ENCODE measurements around the gene CDC25B.
A peak's percentile ranks its signal among the peaks of the same experiment; 100 is the strongest.
"Not testable (repeated sequence)": the region's sequence is repeated elsewhere in the genome, so short reads cannot be mapped to it uniquely, and the experiment has no call there.

CDC25B gene

GRCh38 chr20:3785240-3786125 is 10.6 kb upstream of the CDC25B start:
- no peak for DNase-seq (ENCODE audit: low read depth in 2 of 2)

GRCh38 chr20:3786126-3786484 is 10.0 kb upstream of the CDC25B start:
- no peak for DNase-seq (ENCODE audit: low read depth in 2 of 2)

GRCh38 chr20:3786665-3787323 is 9.3 kb upstream of the CDC25B start, which contains the start of gene CENPB:
CENPB (minus strand) TSS chr20:3786740; CDS start chr20:3786483, 257 bp downstream.
- DNase-seq (ENCODE audit: low read depth in 2 of 2) = peak; percentile 66 to 81

GRCh38 chr20:3787324-3788014 is 8.6 kb upstream of the CDC25B start:
- DNase-seq (ENCODE audit: low read depth in 2 of 2) = no peak

- DNase-seq (ENCODE audit: low read depth in 2 of 2) = no peak
These were observed 7.4 kb upstream of the CDC25B start for GRCh38 chr20:3788685-3789155.

- not testable (repeated sequence) for DNase-seq (ENCODE audit: low read depth in 2 of 2)
These were observed 6.9 kb upstream of the CDC25B start for GRCh38 chr20:3789201-3789600.

GRCh38 chr20:3794168-3794567 is 1.9 kb upstream of the CDC25B start:
- DNase-seq (ENCODE audit: low read depth in 2 of 2) = not testable (repeated sequence)

GRCh38 chr20:3794701-3795420 is 1.2 kb upstream of the CDC25B start:
- no peak for DNase-seq (ENCODE audit: low read depth in 2 of 2)

GRCh38 chr20:3796477-3797225 is 541 bp downstream of the CDC25B start:
- DNase-seq (ENCODE audit: low read depth in 2 of 2) = no peak

GRCh38 chr20:3797226-3797545 is 1.1 kb downstream of the CDC25B start:
- DNase-seq (ENCODE audit: low read depth in 2 of 2) = no peak

- DNase-seq (ENCODE audit: low read depth in 2 of 2) = no peak
These were observed 1.7 kb downstream of the CDC25B start for GRCh38 chr20:3797592-3798372.

- no peak for DNase-seq (ENCODE audit: low read depth in 2 of 2)
These were observed 2.3 kb downstream of the CDC25B start for GRCh38 chr20:3798373-3798768.

GRCh38 chr20:3798908-3799248 is 2.8 kb downstream of the CDC25B start:
- no peak for DNase-seq (ENCODE audit: low read depth in 2 of 2)

GRCh38 chr20:3800256-3800877 is 4.3 kb downstream of the CDC25B start:
- DNase-seq (ENCODE audit: low read depth in 2 of 2) = no peak

- DNase-seq (ENCODE audit: low read depth in 2 of 2) = no peak
These were observed 4.8 kb downstream of the CDC25B start for GRCh38 chr20:3800878-3801260.

- DNase-seq (ENCODE audit: low read depth in 2 of 2) = no peak
These were observed 5.2 kb downstream of the CDC25B start for GRCh38 chr20:3801299-3801698.

GRCh38 chr20:3801846-3802245 is 5.7 kb downstream of the CDC25B start:
- DNase-seq (ENCODE audit: low read depth in 2 of 2) = no peak

GRCh38 chr20:3802524-3803239 is 6.6 kb downstream of the CDC25B start:
- no peak for DNase-seq (ENCODE audit: low read depth in 2 of 2)

GRCh38 chr20:3803289-3803688 is 7.2 kb downstream of the CDC25B start:
- no peak for DNase-seq (ENCODE audit: low read depth in 2 of 2)

Data from stimulated activated CD8-positive, alpha-beta memory T cell treated with anti-CD3 and anti-CD28 coated beads, Interleukin-15, amount 100 ng/mL, for 4 hours (primary cell).